Measurements from ENCODE around the gene SP9. TPM values are rescaled to one million over a fixed set of nuclear protein-coding genes. Genes with fewer than 3 reads are reported as not detected.
A peak's percentile ranks its signal among the peaks of the same experiment; 100 is the strongest.

Gene SP9
- total RNA-seq, 1 experiment from 2014 or later = 2.9 TPM

DNA sequence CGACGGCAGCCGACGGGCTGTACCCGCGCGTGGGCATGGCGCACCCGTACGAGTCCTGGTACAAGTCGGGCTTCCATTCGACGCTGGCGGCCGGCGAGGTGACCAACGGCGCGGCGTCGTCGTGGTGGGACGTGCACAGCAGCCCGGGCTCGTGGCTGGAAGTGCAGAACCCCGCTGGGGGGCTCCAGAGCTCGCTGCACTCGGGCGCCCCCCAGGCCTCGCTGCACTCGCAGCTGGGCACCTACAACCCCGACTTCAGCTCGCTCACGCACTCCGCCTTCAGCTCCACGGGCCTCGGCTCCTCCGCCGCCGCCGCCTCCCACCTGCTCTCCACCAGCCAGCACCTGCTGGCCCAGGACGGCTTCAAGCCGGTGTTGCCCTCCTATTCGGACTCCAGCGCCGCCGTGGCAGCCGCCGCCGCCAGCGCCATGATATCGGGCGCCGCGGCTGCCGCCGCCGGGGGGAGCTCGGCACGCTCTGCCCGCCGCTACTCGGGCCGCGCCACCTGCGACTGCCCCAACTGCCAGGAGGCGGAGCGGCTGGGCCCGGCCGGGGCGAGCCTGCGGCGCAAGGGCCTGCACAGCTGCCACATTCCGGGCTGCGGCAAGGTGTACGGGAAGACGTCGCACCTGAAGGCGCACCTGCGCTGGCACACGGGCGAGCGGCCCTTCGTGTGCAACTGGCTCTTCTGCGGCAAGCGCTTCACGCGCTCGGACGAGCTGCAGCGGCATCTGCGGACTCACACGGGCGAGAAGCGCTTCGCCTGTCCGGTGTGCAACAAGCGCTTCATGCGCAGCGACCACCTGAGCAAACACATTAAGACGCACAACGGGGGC, 2.0 kb downstream of the SP9 start:
- peak; percentile 47 to 56 for TF ChIP-seq CTCF (IDR thresholded peaks at IDR 0.05; ENCODE audit: insufficient read depth in 1 of 2, low read depth in 1 of 2, low read length in 1 of 2, severe bottlenecking in 1 of 2, unreplicated experiment in 1 of 2)
- H3K9me3 ChIP-seq = no peaks in the 10 kb centered on the region
- ChIA-PET CTCF (interaction anchor here (0.6 to 1.6 kb wide), 11 partner anchors 10 to 656 kb away, joined by 3 to 15 read pairs (median 4); partner anchors contain the start of gene OLA1), POLR2A (interaction anchor here (0.6 to 1.4 kb wide), 5 partner anchors 88 to 981 kb away, joined by 3 to 18 read pairs (median 4); partner anchors contain the start of gene OLA1)
- H3K9me3 Mint-ChIP-seq (ENCODE audit: unreplicated experiment) = no peaks in the 10 kb centered on the region
- peaks cover 3% of the 10 kb centered on the region for H3K27me3 Mint-ChIP-seq (ENCODE audit: insufficient read depth, unreplicated experiment)
- intact Hi-C loops (cut with micrococcal nuclease; ENCODE audit: unreplicated experiment) = loop anchor here (1.0 to 5.0 kb wide), 4 partner anchors 88 to 584 kb away; partner anchors contain the start of genes OLA1 and SP3
- peaks cover 2% of the 10 kb centered on the region; the same call in 1 of the 2 replicates for H3K27me3 ChIP-seq (replicated peaks; ENCODE audit: control insufficient read depth, insufficient read depth, low read length)
- peak; percentile 79 to 88 for DNase-seq
- no peaks in the 10 kb centered on the region for H3K4me1 ChIP-seq
- peaks cover 12% of the 10 kb centered on the region for H3K36me3 Mint-ChIP-seq (ENCODE audit: insufficient read depth, unreplicated experiment)
- H3K36me3 ChIP-seq (ENCODE audit: control insufficient read depth, insufficient read depth, low read length) = no peaks in the 10 kb centered on the region
- peaks cover 10% of the 10 kb centered on the region for H3K4me1 Mint-ChIP-seq (ENCODE audit: low read depth, unreplicated experiment)
- no TSS peak for BruUV-seq (replicated peaks)
- H3K4me3 ChIP-seq (ENCODE audit: low read depth, low read length) = peak overlapping the region; percentile 98
- H3K4me3 Mint-ChIP-seq (ENCODE audit: unreplicated experiment) = peak overlapping the region; percentile 99
- H3K27ac Mint-ChIP-seq (ENCODE audit: unreplicated experiment) = peak overlapping the region; percentile 87

DNA sequence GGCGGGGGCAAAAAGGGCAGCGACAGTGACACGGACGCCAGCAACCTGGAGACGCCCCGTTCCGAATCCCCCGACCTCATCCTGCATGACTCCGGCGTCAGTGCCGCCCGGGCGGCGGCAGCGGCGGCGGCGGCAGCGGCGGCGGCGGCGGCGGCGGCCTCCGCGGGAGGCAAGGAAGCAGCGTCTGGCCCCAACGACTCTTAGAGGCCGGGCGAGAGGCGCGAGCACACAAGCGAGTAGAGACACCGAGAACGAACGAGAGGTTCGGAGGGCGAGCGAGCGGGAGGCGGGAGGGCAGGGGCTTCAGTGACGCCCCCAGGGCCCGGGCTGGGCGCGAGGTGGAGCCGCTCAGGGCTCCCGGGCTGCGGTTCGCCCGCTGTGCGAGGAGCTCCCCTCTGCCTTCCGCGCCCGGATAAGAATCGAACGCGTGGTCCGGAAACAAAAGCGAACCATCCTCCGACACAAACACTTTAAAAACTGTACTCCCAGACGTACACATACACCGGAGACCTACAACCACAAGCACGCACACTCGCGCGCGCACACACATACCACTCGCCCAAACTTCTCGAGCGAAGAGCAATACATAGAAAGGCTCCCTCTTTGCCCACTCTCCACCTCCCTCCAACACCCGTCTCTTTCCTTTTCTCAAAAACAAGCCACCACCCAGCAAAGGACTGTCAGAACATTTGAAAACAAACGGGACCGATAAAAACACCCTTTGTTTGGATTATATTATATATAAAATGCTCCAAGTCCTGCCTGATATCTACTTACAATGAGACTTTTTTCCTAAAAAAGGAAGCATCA, 2.8 kb downstream of the SP9 start:
- Mint-ChIP-seq H3K27me3 (ENCODE audit: insufficient read depth, unreplicated experiment) (peaks cover 5% of the 10 kb centered on the region), H3K27ac (ENCODE audit: unreplicated experiment) (peak overlapping the region; percentile 87), H3K36me3 (ENCODE audit: insufficient read depth, unreplicated experiment) (peaks cover 13% of the 10 kb centered on the region), H3K4me1 (ENCODE audit: low read depth, unreplicated experiment) (peaks cover 6% of the 10 kb centered on the region), H3K9me3 (ENCODE audit: unreplicated experiment) (no peaks in the 10 kb centered on the region), H3K4me3 (ENCODE audit: unreplicated experiment) (peak overlapping the region; percentile 99)
- no peaks in the 10 kb centered on the region for H3K9me3 ChIP-seq
- TSS peak; percentile 34 for BruUV-seq (replicated peaks)
- H3K4me1 ChIP-seq = no peaks in the 10 kb centered on the region
- peak in 1 of 2 experiments; percentile 61 for DNase-seq
- H3K27me3 ChIP-seq (replicated peaks; ENCODE audit: control insufficient read depth, insufficient read depth, low read length) = peaks cover 2% of the 10 kb centered on the region; the same call in 1 of the 2 replicates
- ChIA-PET CTCF (interaction anchor here (0.6 to 1.6 kb wide), 8 partner anchors 13 to 588 kb away, joined by 3 to 15 read pairs (median 4); no protein-coding TSS in a partner anchor), POLR2A (interaction anchor here (0.6 to 1.4 kb wide), 5 partner anchors 89 to 982 kb away, joined by 3 to 18 read pairs (median 4); partner anchors contain the start of gene OLA1)
- no peak for TF ChIP-seq CTCF (IDR thresholded peaks at IDR 0.05; ENCODE audit: insufficient read depth in 1 of 2, low read depth in 1 of 2, low read length in 1 of 2, severe bottlenecking in 1 of 2, unreplicated experiment in 1 of 2)
- peak overlapping the region; percentile 98 for H3K4me3 ChIP-seq (ENCODE audit: low read depth, low read length)
- no peaks in the 10 kb centered on the region for H3K36me3 ChIP-seq (ENCODE audit: control insufficient read depth, insufficient read depth, low read length)
- intact Hi-C loops (cut with micrococcal nuclease; ENCODE audit: unreplicated experiment) = loop anchor here (5.0 kb wide), 3 partner anchors 285 to 585 kb away; partner anchors contain the start of gene SP3

Data from Caco-2 (cell line).